RCC 7860 (cell line): Measurements from ENCODE around the gene PHF5A.

ENCODE experiments used
- DNase-seq: peaks from one replicate; pipeline ENCODE4 v3.0.0-alpha.2; 2015; ENCODE audit warnings: low spot score
- FAIRE-seq: peaks from 2 replicates; lab custom pipeline; 2012; peaks lifted over from hg19 to GRCh38; lab: Jason Lieb, UNC

PHF5A gene

GRCh38 chr22:41418717-41419116 is 49.8 kb downstream of the PHF5A start:
- no peak for DNase-seq
- FAIRE-seq: no peak

GRCh38 chr22:41417622-41418390 is 50.7 kb downstream of the PHF5A start:
- no peak for DNase-seq
- no peak for FAIRE-seq

- DNase-seq (no peak), FAIRE-seq (no peak)
These were observed 52.9 kb downstream of the PHF5A start for GRCh38 chr22:41415554-41415953.

- DNase-seq: no peak
- FAIRE-seq: no peak
These were observed 57.3 kb downstream of the PHF5A start for GRCh38 chr22:41411021-41411851.

GRCh38 chr22:41410311-41410751 is 58.2 kb downstream of the PHF5A start:
- no peak for DNase-seq
- no peak for FAIRE-seq
